HL-60/S4 (cell line): ENCODE results near the gene SNAP47.
"Not testable (repeated sequence)": the region's sequence is repeated elsewhere in the genome, so short reads cannot be mapped to it uniquely, and the experiment has no call there.

Experiments
- in situ Hi-C: fragments of 300-500 bp; cut with MboI; formaldehyde crosslinking; loops from 2 replicates; pipeline ENCODE4 v1.14.3; 2022; ENCODE audit warnings: low sequenced_read_pairs

Gene SNAP47

GRCh38 chr1:227734856-227735538, at the start of gene SNAP47, which contains the start of gene JMJD4:
Gene SNAP47, plus strand, starts transcription at chr1:227735435. Its CDS starts 12,302 bp downstream, at chr1:227747737.
Gene JMJD4, minus strand, starts transcription at chr1:227735302. Its CDS starts 29 bp downstream, at chr1:227735273.
- in situ Hi-C loops, result no loop called here

- in situ Hi-C loops, result no loop called here
These were observed 49.4 kb upstream of the SNAP47 start for GRCh38 chr1:227685807-227686206.

- in situ Hi-C loops, result no loop called here
These were observed 37.8 kb upstream of the SNAP47 start for GRCh38 chr1:227697321-227697864.

- in situ Hi-C loops, result not testable (repeated sequence)
These were observed 33.6 kb upstream of the SNAP47 start for GRCh38 chr1:227701631-227702030.

GRCh38 chr1:227707846-227708245, 27.4 kb upstream of the SNAP47 start:
- in situ Hi-C loops, result no loop called here

GRCh38 chr1:227709451-227709850, 25.8 kb upstream of the SNAP47 start:
- in situ Hi-C loops, result no loop called here

- in situ Hi-C loops, result not testable (repeated sequence)
These were observed 24.8 kb upstream of the SNAP47 start for GRCh38 chr1:227710474-227710873.

- in situ Hi-C loops, result no loop called here
These were observed 22.6 kb upstream of the SNAP47 start for GRCh38 chr1:227712648-227713047.

- in situ Hi-C loops, result no loop called here
These were observed 16.3 kb upstream of the SNAP47 start for GRCh38 chr1:227718932-227719331.

GRCh38 chr1:227723474-227723873, 11.8 kb upstream of the SNAP47 start:
- in situ Hi-C loops, result no loop called here

- in situ Hi-C loops, result no loop called here
These were observed 10.2 kb upstream of the SNAP47 start for GRCh38 chr1:227725046-227725445.

GRCh38 chr1:227726318-227726717, 8.9 kb upstream of the SNAP47 start:
- in situ Hi-C loops, result no loop called here

GRCh38 chr1:227726924-227727599, 8.2 kb upstream of the SNAP47 start:
- in situ Hi-C loops, result no loop called here

- in situ Hi-C loops, result no loop called here
These were observed 7.0 kb upstream of the SNAP47 start for GRCh38 chr1:227728059-227728891.

GRCh38 chr1:227728892-227729143, 6.4 kb upstream of the SNAP47 start:
- in situ Hi-C loops, result no loop called here

- in situ Hi-C loops, result no loop called here
These were observed 5.9 kb upstream of the SNAP47 start for GRCh38 chr1:227729144-227729880.

GRCh38 chr1:227729881-227730629, 5.2 kb upstream of the SNAP47 start:
- in situ Hi-C loops, result no loop called here

- in situ Hi-C loops, result no loop called here
These were observed 4.5 kb upstream of the SNAP47 start for GRCh38 chr1:227730630-227731151.

GRCh38 chr1:227731241-227731677, 4.0 kb upstream of the SNAP47 start:
- in situ Hi-C loops, result no loop called here
